HG03060 (cell line): Measurements from ENCODE around the gene ELMOD3.
"Not testable (repeated sequence)": the region's sequence is repeated elsewhere in the genome, so short reads cannot be mapped to it uniquely, and the experiment has no call there.

Experiments used
- ATAC-seq: cut with Tn5 transposase; IDR thresholded peaks from one replicate; pipeline ENCODE4 v1.9.1; 2021; ENCODE audit warnings: low read depth, moderate number of reproducible peaks; ENCODE audit not compliant: unreplicated experiment

ELMOD3 gene

GRCh38 chr2:85438201-85439024 is 83.8 kb downstream of the ELMOD3 start:
- no peak for ATAC-seq

GRCh38 chr2:85439025-85439472 is 84.5 kb downstream of the ELMOD3 start:
- no peak for ATAC-seq

- ATAC-seq = not testable (repeated sequence)
Observed at GRCh38 chr2:85439569-85439968, 85.0 kb downstream of the ELMOD3 start.

- no peak for ATAC-seq
Observed at GRCh38 chr2:85439986-85440385, 85.4 kb downstream of the ELMOD3 start.

- ATAC-seq = no peak
Observed at GRCh38 chr2:85440729-85441128, 86.2 kb downstream of the ELMOD3 start.
